K562 (cell line): ENCODE measurements around the gene CPM. TPM values are rescaled to one million over a fixed set of nuclear protein-coding genes. Genes with fewer than 3 reads are reported as not detected.

Source experiments
- ATF1 ChIP-seq, 2 experiments: fragments of 450-650 bp in 1 of 2; IDR thresholded peaks; 2 replicates each; pipeline ENCODE4 v1.6.1; 2016; ENCODE audit warnings: missing compliant biosample characterization in 1 of 2, missing genetic modification characterization in 1 of 2
- C11orf30 ChIP-seq: fragments of 450-650 bp; IDR thresholded peaks from 2 replicates; pipeline ENCODE4 v1.6.1; 2016; ENCODE audit warnings: low read depth, mild to moderate bottlenecking
- CBX3 ChIP-seq, 2 experiments: IDR thresholded peaks; 1 replicate in 1 of 2; 2 replicates in 1 of 2; pipeline ENCODE4 v1.6.1; 2012; ENCODE audit warnings: inconsistent platforms in 2 of 2, low read length in 2 of 2, borderline replicate concordance in 1 of 2, control low read depth in 1 of 2
- FOXP1 ChIP-seq: sonication (generic); formaldehyde crosslinking; IDR thresholded peaks from 2 replicates; pipeline ENCODE4 v1.8.0; 2022; ENCODE audit warnings: mild to moderate bottlenecking, missing genetic modification reagents
- HIVEP1 ChIP-seq: fragments of 250-450 bp; sonication (Bioruptor Pico); IDR thresholded peaks from 2 replicates; pipeline ENCODE4 v1.4.0; 2020; ENCODE audit warnings: mild to moderate bottlenecking
- HMGN3 ChIP-seq: IDR thresholded peaks from 2 replicates; pipeline ENCODE4 v1.6.1; 2011; ENCODE audit warnings: borderline replicate concordance, low read depth, mild to moderate bottlenecking, mixed read lengths, low read length; ENCODE audit not compliant: insufficient read length; ENCODE audit errors: extremely low read depth
- HSF4 ChIP-seq: fragments of 250-450 bp; sonication (Bioruptor Pico); IDR thresholded peaks from 2 replicates; pipeline ENCODE4 v2.1.2; 2022; ENCODE audit warnings: mild to moderate bottlenecking, moderate library complexity, borderline replicate concordance
- MAFF ChIP-seq: IDR thresholded peaks from 2 replicates; pipeline ENCODE4 v1.6.1; 2012; ENCODE audit warnings: low read length, improper control_type of control experiment
- POLR2G ChIP-seq: fragments of 200-400 bp; formaldehyde crosslinking; IDR thresholded peaks from 2 replicates; pipeline ENCODE4 v1.6.1; 2017; ENCODE audit warnings: low read depth, mild to moderate bottlenecking, antibody characterized with exemption, low read length, moderate library complexity
- PYGO2 ChIP-seq: fragments of 450-650 bp; IDR thresholded peaks from 2 replicates; pipeline ENCODE4 v1.6.1; 2016; ENCODE audit warnings: mild to moderate bottlenecking, missing genetic modification characterization, moderate library complexity, missing compliant biosample characterization
- SIRT6 ChIP-seq: IDR thresholded peaks from one replicate; pipeline ENCODE4 v1.6.1; 2012; ENCODE audit warnings: low read depth, mild to moderate bottlenecking, control low read depth, inconsistent platforms, low read length, moderate library complexity
- SMARCE1 ChIP-seq: fragments of 450-650 bp; IDR thresholded peaks from 2 replicates; pipeline ENCODE4 v1.7.1; 2016; ENCODE audit warnings: mild to moderate bottlenecking
- SUPT5H ChIP-seq: fragments of 450-650 bp; IDR thresholded peaks from 2 replicates; pipeline ENCODE4 v1.6.1; 2016
- ZNF253 ChIP-seq: fragments of 250-450 bp; sonication (Bioruptor Pico); conservative IDR thresholded peaks from 2 replicates; pipeline ENCODE4 v1.6.1; 2021; ENCODE audit warnings: mild to moderate bottlenecking
- polyA plus RNA-seq, 8 experiments: library from polyadenylated mRNA; depleted of rRNA in 4 of 8; stranded (reverse) in 5 of 8; unstranded in 3 of 8; fragments of >200 nt; fragmentation: Nextera tagmentation in 2 of 8; fragmentation: Illumina TruSeq in 1 of 8; extraction: Ambion mirVana in 2 of 8; extraction: Trizol in 1 of 8; gene quantifications; 2 replicates each; pipeline versions ENCODE4 v1.2.1 to v1.2.3, GENCODE V29; 2011 to 2014; ENCODE audit warnings: inconsistent platforms in 1 of 8, missing spikeins in 1 of 8
- total RNA-seq, 7 experiments: library from RNA; depleted of rRNA in 6 of 7; stranded (reverse); fragments of >200 nt in 6 of 7; fragmentation: Illumina TruSeq in 2 of 7; extraction: Trizol in 2 of 7; gene quantifications; 2 replicates each; pipeline versions ENCODE4 v1.2.1 to v1.2.3, GENCODE V29; 2011 to 2021; ENCODE audit warnings: low replicate concordance in 1 of 7
- TF ChIP-seq, protein P1 (sequence below), 2 experiments: fragments of 450-650 bp; conservative IDR thresholded peaks; 2 replicates each; pipeline ENCODE4 v1.6.1; 2017; ENCODE audit warnings: mild to moderate bottlenecking in 2 of 2, moderate library complexity in 2 of 2
- TF ChIP-seq, protein P2 (sequence below), 2 experiments: fragments of 150-350 bp in 1 of 2; IDR thresholded peaks; 2 replicates each; pipeline ENCODE4 v1.6.1; 2012 to 2016; ENCODE audit warnings: low read depth in 2 of 2, low read length in 2 of 2, mild to moderate bottlenecking in 1 of 2, moderate library complexity in 1 of 2
- TF ChIP-seq, protein P3 (sequence below), 2 experiments: IDR thresholded peaks; 2 replicates each; pipeline ENCODE4 v1.6.1; 2012; ENCODE audit warnings: improper control_type of control experiment in 2 of 2, low read depth in 2 of 2, low read length in 2 of 2, borderline replicate concordance in 1 of 2
- TF ChIP-seq, protein P4 (sequence below): fragments of 250-450 bp; sonication (Bioruptor Pico); IDR thresholded peaks from 2 replicates; pipeline ENCODE4 v1.4.0; 2020

The CPM gene
- total and polyA plus RNA-seq, 9 of the 15 experiments (the other 6 are each of a cell fraction or from before 2014, with no cell fraction given), result 0.31 TPM; not detected in 8

DNA sequence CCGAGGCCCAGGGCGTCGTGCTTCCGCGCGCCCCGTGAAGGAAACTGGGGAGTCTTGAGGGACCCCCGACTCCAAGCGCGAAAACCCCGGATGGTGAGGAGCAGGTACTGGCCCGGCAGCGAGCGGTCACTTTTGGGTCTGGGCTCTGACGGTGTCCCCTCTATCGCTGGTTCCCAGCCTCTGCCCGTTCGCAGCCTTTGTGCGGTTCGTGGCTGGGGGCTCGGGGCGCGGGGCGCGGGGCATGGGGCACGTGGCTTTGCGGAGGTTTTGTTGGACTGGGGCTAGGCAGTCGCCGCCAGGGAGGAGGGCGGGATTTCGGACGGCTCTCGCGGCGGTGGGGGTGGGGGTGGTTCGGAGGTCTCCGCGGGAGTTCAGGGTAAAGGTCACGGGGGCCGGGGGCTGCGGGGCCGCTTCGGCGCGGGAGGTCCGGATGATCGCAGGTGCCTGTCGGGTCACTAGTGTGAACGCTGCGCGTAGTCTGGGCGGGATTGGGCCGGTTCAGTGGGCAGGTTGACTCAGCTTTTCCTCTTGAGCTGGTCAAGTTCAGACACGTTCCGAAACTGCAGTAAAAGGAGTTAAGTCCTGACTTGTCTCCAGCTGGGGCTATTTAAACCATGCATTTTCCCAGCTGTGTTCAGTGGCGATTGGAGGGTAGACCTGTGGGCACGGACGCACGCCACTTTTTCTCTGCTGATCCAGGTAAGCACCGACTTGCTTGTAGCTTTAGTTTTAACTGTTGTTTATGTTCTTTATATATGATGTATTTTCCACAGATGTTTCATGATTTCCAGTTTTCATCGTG lies 124.4 kb downstream of the CPM start (continued):
- no peak for TF ChIP-seq ZNF253 (CRISPR knock-in tag)
- peak; percentile 21; the same call in 1 of the 2 replicates for TF ChIP-seq SMARCE1
- no peak for TF ChIP-seq SIRT6
- TF ChIP-seq C11orf30, result peak; percentile 76
- TF ChIP-seq, protein P1, sequence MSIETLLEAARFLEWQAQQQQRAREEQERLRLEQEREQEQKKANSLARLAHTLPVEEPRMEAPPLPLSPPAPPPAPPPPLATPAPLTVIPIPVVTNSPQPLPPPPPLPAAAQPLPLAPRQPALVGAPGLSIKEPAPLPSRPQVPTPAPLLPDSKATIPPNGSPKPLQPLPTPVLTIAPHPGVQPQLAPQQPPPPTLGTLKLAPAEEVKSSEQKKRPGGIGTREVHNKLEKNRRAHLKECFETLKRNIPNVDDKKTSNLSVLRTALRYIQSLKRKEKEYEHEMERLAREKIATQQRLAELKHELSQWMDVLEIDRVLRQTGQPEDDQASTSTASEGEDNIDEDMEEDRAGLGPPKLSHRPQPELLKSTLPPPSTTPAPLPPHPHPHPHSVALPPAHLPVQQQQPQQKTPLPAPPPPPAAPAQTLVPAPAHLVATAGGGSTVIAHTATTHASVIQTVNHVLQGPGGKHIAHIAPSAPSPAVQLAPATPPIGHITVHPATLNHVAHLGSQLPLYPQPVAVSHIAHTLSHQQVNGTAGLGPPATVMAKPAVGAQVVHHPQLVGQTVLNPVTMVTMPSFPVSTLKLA (conservative IDR thresholded peaks at IDR 0.05), result peak in 1 of 2 experiments; percentile 63; a peak in 2 of 4 replicates
- TF ChIP-seq, protein P2, sequence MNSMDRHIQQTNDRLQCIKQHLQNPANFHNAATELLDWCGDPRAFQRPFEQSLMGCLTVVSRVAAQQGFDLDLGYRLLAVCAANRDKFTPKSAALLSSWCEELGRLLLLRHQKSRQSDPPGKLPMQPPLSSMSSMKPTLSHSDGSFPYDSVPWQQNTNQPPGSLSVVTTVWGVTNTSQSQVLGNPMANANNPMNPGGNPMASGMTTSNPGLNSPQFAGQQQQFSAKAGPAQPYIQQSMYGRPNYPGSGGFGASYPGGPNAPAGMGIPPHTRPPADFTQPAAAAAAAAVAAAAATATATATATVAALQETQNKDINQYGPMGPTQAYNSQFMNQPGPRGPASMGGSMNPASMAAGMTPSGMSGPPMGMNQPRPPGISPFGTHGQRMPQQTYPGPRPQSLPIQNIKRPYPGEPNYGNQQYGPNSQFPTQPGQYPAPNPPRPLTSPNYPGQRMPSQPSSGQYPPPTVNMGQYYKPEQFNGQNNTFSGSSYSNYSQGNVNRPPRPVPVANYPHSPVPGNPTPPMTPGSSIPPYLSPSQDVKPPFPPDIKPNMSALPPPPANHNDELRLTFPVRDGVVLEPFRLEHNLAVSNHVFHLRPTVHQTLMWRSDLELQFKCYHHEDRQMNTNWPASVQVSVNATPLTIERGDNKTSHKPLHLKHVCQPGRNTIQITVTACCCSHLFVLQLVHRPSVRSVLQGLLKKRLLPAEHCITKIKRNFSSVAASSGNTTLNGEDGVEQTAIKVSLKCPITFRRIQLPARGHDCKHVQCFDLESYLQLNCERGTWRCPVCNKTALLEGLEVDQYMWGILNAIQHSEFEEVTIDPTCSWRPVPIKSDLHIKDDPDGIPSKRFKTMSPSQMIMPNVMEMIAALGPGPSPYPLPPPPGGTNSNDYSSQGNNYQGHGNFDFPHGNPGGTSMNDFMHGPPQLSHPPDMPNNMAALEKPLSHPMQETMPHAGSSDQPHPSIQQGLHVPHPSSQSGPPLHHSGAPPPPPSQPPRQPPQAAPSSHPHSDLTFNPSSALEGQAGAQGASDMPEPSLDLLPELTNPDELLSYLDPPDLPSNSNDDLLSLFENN (IDR thresholded peaks at IDR 0.05; ENCODE audit: low read depth in 2 of 2, low read length in 2 of 2), result no peak
- TF ChIP-seq HMGN3, result no peak
- peak; percentile 29; the same call in 1 of the 2 replicates for TF ChIP-seq MAFF
- peak; percentile 72; the same call in 1 of the 2 replicates for TF ChIP-seq POLR2G
- no peak for TF ChIP-seq PYGO2 (tag)
- TF ChIP-seq ATF1 (CRISPR knock-in tag; IDR thresholded peaks at IDR 0.05), result no peak
- TF ChIP-seq ATF1 (tag; IDR thresholded peaks at IDR 0.05), result peak; percentile 6; the same call in 1 of the 2 replicates
- TF ChIP-seq HIVEP1 (CRISPR knock-in tag), result no peak
- 0 out of 2 replicates have a peak, but pooled peaks have one; percentile 2 for TF ChIP-seq FOXP1 (CRISPR knock-in tag)
- TF ChIP-seq, protein P3, sequence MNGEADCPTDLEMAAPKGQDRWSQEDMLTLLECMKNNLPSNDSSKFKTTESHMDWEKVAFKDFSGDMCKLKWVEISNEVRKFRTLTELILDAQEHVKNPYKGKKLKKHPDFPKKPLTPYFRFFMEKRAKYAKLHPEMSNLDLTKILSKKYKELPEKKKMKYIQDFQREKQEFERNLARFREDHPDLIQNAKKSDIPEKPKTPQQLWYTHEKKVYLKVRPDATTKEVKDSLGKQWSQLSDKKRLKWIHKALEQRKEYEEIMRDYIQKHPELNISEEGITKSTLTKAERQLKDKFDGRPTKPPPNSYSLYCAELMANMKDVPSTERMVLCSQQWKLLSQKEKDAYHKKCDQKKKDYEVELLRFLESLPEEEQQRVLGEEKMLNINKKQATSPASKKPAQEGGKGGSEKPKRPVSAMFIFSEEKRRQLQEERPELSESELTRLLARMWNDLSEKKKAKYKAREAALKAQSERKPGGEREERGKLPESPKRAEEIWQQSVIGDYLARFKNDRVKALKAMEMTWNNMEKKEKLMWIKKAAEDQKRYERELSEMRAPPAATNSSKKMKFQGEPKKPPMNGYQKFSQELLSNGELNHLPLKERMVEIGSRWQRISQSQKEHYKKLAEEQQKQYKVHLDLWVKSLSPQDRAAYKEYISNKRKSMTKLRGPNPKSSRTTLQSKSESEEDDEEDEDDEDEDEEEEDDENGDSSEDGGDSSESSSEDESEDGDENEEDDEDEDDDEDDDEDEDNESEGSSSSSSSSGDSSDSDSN (IDR thresholded peaks at IDR 0.05; ENCODE audit: borderline replicate concordance in 1 of 2, low read depth in 2 of 2, low read length in 2 of 2), result peak in 1 of 2 experiments; percentile 43; a peak in 1 of 4 replicates
- peak; percentile 4; the same call in 1 of the 2 replicates for TF ChIP-seq SUPT5H
- TF ChIP-seq CBX3 (IDR thresholded peaks at IDR 0.05; ENCODE audit: borderline replicate concordance in 1 of 2, low read length in 2 of 2), result peak in 1 of 2 experiments; percentile 21; a peak in 1 of 3 replicates
- TF ChIP-seq HSF4 (CRISPR knock-in tag), result no peak
- TF ChIP-seq, protein P4, sequence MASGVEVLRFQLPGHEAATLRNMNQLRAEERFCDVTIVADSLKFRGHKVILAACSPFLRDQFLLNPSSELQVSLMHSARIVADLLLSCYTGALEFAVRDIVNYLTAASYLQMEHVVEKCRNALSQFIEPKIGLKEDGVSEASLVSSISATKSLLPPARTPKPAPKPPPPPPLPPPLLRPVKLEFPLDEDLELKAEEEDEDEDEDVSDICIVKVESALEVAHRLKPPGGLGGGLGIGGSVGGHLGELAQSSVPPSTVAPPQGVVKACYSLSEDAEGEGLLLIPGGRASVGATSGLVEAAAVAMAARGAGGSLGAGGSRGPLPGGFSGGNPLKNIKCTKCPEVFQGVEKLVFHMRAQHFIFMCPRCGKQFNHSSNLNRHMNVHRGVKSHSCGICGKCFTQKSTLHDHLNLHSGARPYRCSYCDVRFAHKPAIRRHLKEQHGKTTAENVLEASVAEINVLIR (CRISPR knock-in tag), result no peak
